Measurements from ENCODE around the gene CCR6.

CCR6 gene

GRCh38 chr6:167154291-167154690 is 31.4 kb downstream of the CCR6 start:
- no peak overlapping the region for H3K27ac ChIP-seq (ENCODE audit: insufficient read depth in 1 of 2, low read depth in 1 of 2, low read length in 2 of 2, poor library complexity in 1 of 2, severe bottlenecking in 2 of 2)
- no peaks in the 10 kb centered on the region for H3K9me3 ChIP-seq (ENCODE audit: control extremely low read depth in 1 of 5, control insufficient read depth in 4 of 5, insufficient read depth in 2 of 5, low read depth in 1 of 5, low read length in 4 of 5)
- POLR2A ChIA-PET, result no interaction called here
- no peak for DNase-seq
- peaks cover 0 to 10% (median 0%) of the 10 kb centered on the region in 5 experiments for H3K27me3 ChIP-seq (replicated peaks in 2 of 5; ENCODE audit: control insufficient read depth in 4 of 5, insufficient read depth in 5 of 5, low read length in 4 of 5)
- WGBS (ENCODE audit: insufficient coverage), result 96% methylated on average over 9 of the region's 9 CpGs
- H3K36me3 ChIP-seq (ENCODE audit: control insufficient read depth in 4 of 4, insufficient read depth in 4 of 4, low read length in 3 of 4), result no peaks in the 10 kb centered on the region
- no peak overlapping the region for H3K4me3 ChIP-seq (ENCODE audit: control insufficient read depth in 1 of 7, extremely low read depth in 1 of 7, insufficient read depth in 4 of 7, low read depth in 2 of 7, low read length in 6 of 7)
- peaks cover 0 to 4% (median 0%) of the 10 kb centered on the region in 4 experiments for H3K4me1 ChIP-seq (ENCODE audit: control extremely low read depth in 1 of 4, control insufficient read depth in 4 of 4, insufficient read depth in 4 of 4, low read length in 3 of 4)
- CTCF ChIA-PET, result no interaction called here

GRCh38 chr6:167154895-167155294 is 32.0 kb downstream of the CCR6 start:
- H3K9me3 ChIP-seq (ENCODE audit: control extremely low read depth in 1 of 5, control insufficient read depth in 4 of 5, insufficient read depth in 2 of 5, low read depth in 1 of 5, low read length in 4 of 5), result no peaks in the 10 kb centered on the region
- H3K4me1 ChIP-seq (ENCODE audit: control extremely low read depth in 1 of 4, control insufficient read depth in 4 of 4, insufficient read depth in 4 of 4, low read length in 3 of 4), result peaks cover 0 to 4% (median 0%) of the 10 kb centered on the region in 4 experiments
- H3K27me3 ChIP-seq (replicated peaks in 2 of 5; ENCODE audit: control insufficient read depth in 4 of 5, insufficient read depth in 5 of 5, low read length in 4 of 5), result peaks cover 0 to 10% (median 0%) of the 10 kb centered on the region in 5 experiments
- no peak overlapping the region for H3K27ac ChIP-seq (ENCODE audit: insufficient read depth in 1 of 2, low read depth in 1 of 2, low read length in 2 of 2, poor library complexity in 1 of 2, severe bottlenecking in 2 of 2)
- POLR2A ChIA-PET, result no interaction called here
- no peak for DNase-seq
- CTCF ChIA-PET, result no interaction called here
- WGBS (ENCODE audit: insufficient coverage), result 100% methylated on average over 1 of the region's 2 CpGs
- H3K36me3 ChIP-seq (ENCODE audit: control insufficient read depth in 4 of 4, insufficient read depth in 4 of 4, low read length in 3 of 4), result no peaks in the 10 kb centered on the region
- no peak overlapping the region for H3K4me3 ChIP-seq (ENCODE audit: control insufficient read depth in 1 of 7, extremely low read depth in 1 of 7, insufficient read depth in 4 of 7, low read depth in 2 of 7, low read length in 6 of 7)

GRCh38 chr6:167157414-167157813 is 34.5 kb downstream of the CCR6 start:
- DNase-seq, result no peak
- no peak overlapping the region for H3K4me3 ChIP-seq (ENCODE audit: control insufficient read depth in 1 of 7, extremely low read depth in 1 of 7, insufficient read depth in 4 of 7, low read depth in 2 of 7, low read length in 6 of 7)
- H3K9me3 ChIP-seq (ENCODE audit: control extremely low read depth in 1 of 5, control insufficient read depth in 4 of 5, insufficient read depth in 2 of 5, low read depth in 1 of 5, low read length in 4 of 5), result no peaks in the 10 kb centered on the region
- POLR2A ChIA-PET, result no interaction called here
- 96% methylated on average over 19 of the region's 19 CpGs for WGBS (ENCODE audit: insufficient coverage)
- no peaks in the 10 kb centered on the region for H3K36me3 ChIP-seq (ENCODE audit: control insufficient read depth in 4 of 4, insufficient read depth in 4 of 4, low read length in 3 of 4)
- peaks cover 0 to 10% (median 0%) of the 10 kb centered on the region in 5 experiments for H3K27me3 ChIP-seq (replicated peaks in 2 of 5; ENCODE audit: control insufficient read depth in 4 of 5, insufficient read depth in 5 of 5, low read length in 4 of 5)
- no peak overlapping the region for H3K27ac ChIP-seq (ENCODE audit: insufficient read depth in 1 of 2, low read depth in 1 of 2, low read length in 2 of 2, poor library complexity in 1 of 2, severe bottlenecking in 2 of 2)
- H3K4me1 ChIP-seq (ENCODE audit: control extremely low read depth in 1 of 4, control insufficient read depth in 4 of 4, insufficient read depth in 4 of 4, low read length in 3 of 4), result peaks cover 0 to 4% (median 0%) of the 10 kb centered on the region in 4 experiments
- CTCF ChIA-PET, result no interaction called here

- no CpG with 5 or more reads among the region's 4 CpGs for WGBS (ENCODE audit: insufficient coverage)
- DNase-seq, result peak in 1 of 3 donors; percentile 10
- H3K27me3 ChIP-seq (replicated peaks in 2 of 5; ENCODE audit: control insufficient read depth in 4 of 5, insufficient read depth in 5 of 5, low read length in 4 of 5), result peaks cover 0 to 10% (median 0%) of the 10 kb centered on the region in 5 experiments
- CTCF ChIA-PET, result no interaction called here
- no peak within 1 kb of the TSS for H3K27ac ChIP-seq (ENCODE audit: insufficient read depth in 1 of 2, low read depth in 1 of 2, low read length in 2 of 2, poor library complexity in 1 of 2, severe bottlenecking in 2 of 2)
- POLR2A ChIA-PET, result no interaction called here
- H3K9me3 ChIP-seq (ENCODE audit: control extremely low read depth in 1 of 5, control insufficient read depth in 4 of 5, insufficient read depth in 2 of 5, low read depth in 1 of 5, low read length in 4 of 5), result no peaks in the 10 kb centered on the region
- H3K36me3 ChIP-seq (ENCODE audit: control insufficient read depth in 4 of 4, insufficient read depth in 4 of 4, low read length in 3 of 4), result no peaks in the 10 kb centered on the region
- peaks cover 0 to 4% (median 0%) of the 10 kb centered on the region in 4 experiments for H3K4me1 ChIP-seq (ENCODE audit: control extremely low read depth in 1 of 4, control insufficient read depth in 4 of 4, insufficient read depth in 4 of 4, low read length in 3 of 4)
- no peak within 1 kb of the TSS for H3K4me3 ChIP-seq (ENCODE audit: control insufficient read depth in 1 of 7, extremely low read depth in 1 of 7, insufficient read depth in 4 of 7, low read depth in 2 of 7, low read length in 6 of 7)
Observed at GRCh38 chr6:167157863-167158262, 35.0 kb downstream of the CCR6 start, which contains the start of gene GPR31. GPR31 (minus strand) TSS chr6:167157980; CDS start chr6:167157831, 149 bp downstream.

GRCh38 chr6:167161851-167162467 is 39.1 kb downstream of the CCR6 start:
- H3K4me3 ChIP-seq (ENCODE audit: control insufficient read depth in 1 of 7, extremely low read depth in 1 of 7, insufficient read depth in 4 of 7, low read depth in 2 of 7, low read length in 6 of 7), result no peak overlapping the region
- H3K4me1 ChIP-seq (ENCODE audit: control extremely low read depth in 1 of 4, control insufficient read depth in 4 of 4, insufficient read depth in 4 of 4, low read length in 3 of 4), result no peaks in the 10 kb centered on the region
- peaks cover 0 to 2% (median 2%) of the 10 kb centered on the region in 5 experiments for H3K27me3 ChIP-seq (replicated peaks in 2 of 5; ENCODE audit: control insufficient read depth in 4 of 5, insufficient read depth in 5 of 5, low read length in 4 of 5)
- DNase-seq, result no peak
- H3K9me3 ChIP-seq (ENCODE audit: control extremely low read depth in 1 of 5, control insufficient read depth in 4 of 5, insufficient read depth in 2 of 5, low read depth in 1 of 5, low read length in 4 of 5), result no peaks in the 10 kb centered on the region
- WGBS (ENCODE audit: insufficient coverage), result 100% methylated on average over 5 of the region's 5 CpGs
- no peaks in the 10 kb centered on the region for H3K36me3 ChIP-seq (ENCODE audit: control insufficient read depth in 4 of 4, insufficient read depth in 4 of 4, low read length in 3 of 4)
- H3K27ac ChIP-seq (ENCODE audit: insufficient read depth in 1 of 2, low read depth in 1 of 2, low read length in 2 of 2, poor library complexity in 1 of 2, severe bottlenecking in 2 of 2), result no peak overlapping the region
- ChIA-PET CTCF (interaction anchor here (1.0 to 1.5 kb wide), 2 partner anchors 17 to 174 kb away, joined by 3 to 5 read pairs; no protein-coding TSS in a partner anchor), POLR2A (interaction anchor here (1.1 kb wide), 1 partner anchor 143 kb away, joined by 3 read pairs; no protein-coding TSS in a partner anchor)

GRCh38 chr6:167162591-167162990 is 39.7 kb downstream of the CCR6 start:
- Histone ChIP-seq H3K9me3 (ENCODE audit: control extremely low read depth in 1 of 5, control insufficient read depth in 4 of 5, insufficient read depth in 2 of 5, low read depth in 1 of 5, low read length in 4 of 5) (no peaks in the 10 kb centered on the region), H3K4me3 (ENCODE audit: control insufficient read depth in 1 of 7, extremely low read depth in 1 of 7, insufficient read depth in 4 of 7, low read depth in 2 of 7, low read length in 6 of 7) (no peak overlapping the region), H3K27ac (ENCODE audit: insufficient read depth in 1 of 2, low read depth in 1 of 2, low read length in 2 of 2, poor library complexity in 1 of 2, severe bottlenecking in 2 of 2) (no peak overlapping the region), H3K4me1 (ENCODE audit: control extremely low read depth in 1 of 4, control insufficient read depth in 4 of 4, insufficient read depth in 4 of 4, low read length in 3 of 4) (no peaks in the 10 kb centered on the region), H3K36me3 (ENCODE audit: control insufficient read depth in 4 of 4, insufficient read depth in 4 of 4, low read length in 3 of 4) (no peaks in the 10 kb centered on the region), H3K27me3 (replicated peaks in 2 of 5; ENCODE audit: control insufficient read depth in 4 of 5, insufficient read depth in 5 of 5, low read length in 4 of 5) (peaks cover 0 to 2% (median 2%) of the 10 kb centered on the region in 5 experiments)
- ChIA-PET POLR2A (interaction anchor here (1.1 kb wide), 1 partner anchor 144 kb away, joined by 3 read pairs; no protein-coding TSS in a partner anchor), CTCF (interaction anchor here (0.8 to 1.5 kb wide), 2 partner anchors 17 to 1497 kb away, joined by 3 to 5 read pairs; no protein-coding TSS in a partner anchor)
- over 99% methylated on average over 12 of the region's 12 CpGs for WGBS (ENCODE audit: insufficient coverage)
- DNase-seq, result no peak

- DNase-seq, result no peak
- ChIA-PET CTCF (interaction anchor here (0.8 to 1.5 kb wide), 4 partner anchors 18 to 1498 kb away, joined by 3 to 5 read pairs (median 3); no protein-coding TSS in a partner anchor), POLR2A (interaction anchor here (1.1 kb wide), 1 partner anchor 145 kb away, joined by 3 read pairs; no protein-coding TSS in a partner anchor)
- Histone ChIP-seq H3K36me3 (ENCODE audit: control insufficient read depth in 4 of 4, insufficient read depth in 4 of 4, low read length in 3 of 4) (no peaks in the 10 kb centered on the region), H3K27me3 (replicated peaks in 2 of 5; ENCODE audit: control insufficient read depth in 4 of 5, insufficient read depth in 5 of 5, low read length in 4 of 5) (peaks cover 0 to 2% (median 2%) of the 10 kb centered on the region in 5 experiments), H3K27ac (ENCODE audit: insufficient read depth in 1 of 2, low read depth in 1 of 2, low read length in 2 of 2, poor library complexity in 1 of 2, severe bottlenecking in 2 of 2) (no peak overlapping the region), H3K4me1 (ENCODE audit: control extremely low read depth in 1 of 4, control insufficient read depth in 4 of 4, insufficient read depth in 4 of 4, low read length in 3 of 4) (no peaks in the 10 kb centered on the region), H3K9me3 (ENCODE audit: control extremely low read depth in 1 of 5, control insufficient read depth in 4 of 5, insufficient read depth in 2 of 5, low read depth in 1 of 5, low read length in 4 of 5) (no peaks in the 10 kb centered on the region), H3K4me3 (ENCODE audit: control insufficient read depth in 1 of 7, extremely low read depth in 1 of 7, insufficient read depth in 4 of 7, low read depth in 2 of 7, low read length in 6 of 7) (no peak overlapping the region)
- 96% methylated on average over 8 of the region's 9 CpGs for WGBS (ENCODE audit: insufficient coverage)
Observed at GRCh38 chr6:167163476-167164011, 40.6 kb downstream of the CCR6 start.
